Measurements from ENCODE around the gene THRSP.
"Not testable (repeated sequence)": the region's sequence is repeated elsewhere in the genome, so short reads cannot be mapped to it uniquely, and the experiment has no call there.

The THRSP gene

GRCh38 chr11:78028423-78028822, 35.2 kb upstream of the THRSP start:
- H3K27me3 ChIP-seq (ENCODE audit: insufficient read depth, low read length); H3K9me3 ChIP-seq (ENCODE audit: insufficient read depth, low read depth, low read length); H3K36me3 ChIP-seq (ENCODE audit: insufficient read depth, low read length); H3K4me3 ChIP-seq (ENCODE audit: low read length); H3K9ac ChIP-seq (ENCODE audit: low read depth, low read length); H3K4me1 ChIP-seq (ENCODE audit: insufficient read depth, low read length); H3K27ac ChIP-seq (ENCODE audit: low read depth, low read length): not testable (repeated sequence)
- 81% methylated on average over 9 of the region's 9 CpGs for WGBS

DNA sequence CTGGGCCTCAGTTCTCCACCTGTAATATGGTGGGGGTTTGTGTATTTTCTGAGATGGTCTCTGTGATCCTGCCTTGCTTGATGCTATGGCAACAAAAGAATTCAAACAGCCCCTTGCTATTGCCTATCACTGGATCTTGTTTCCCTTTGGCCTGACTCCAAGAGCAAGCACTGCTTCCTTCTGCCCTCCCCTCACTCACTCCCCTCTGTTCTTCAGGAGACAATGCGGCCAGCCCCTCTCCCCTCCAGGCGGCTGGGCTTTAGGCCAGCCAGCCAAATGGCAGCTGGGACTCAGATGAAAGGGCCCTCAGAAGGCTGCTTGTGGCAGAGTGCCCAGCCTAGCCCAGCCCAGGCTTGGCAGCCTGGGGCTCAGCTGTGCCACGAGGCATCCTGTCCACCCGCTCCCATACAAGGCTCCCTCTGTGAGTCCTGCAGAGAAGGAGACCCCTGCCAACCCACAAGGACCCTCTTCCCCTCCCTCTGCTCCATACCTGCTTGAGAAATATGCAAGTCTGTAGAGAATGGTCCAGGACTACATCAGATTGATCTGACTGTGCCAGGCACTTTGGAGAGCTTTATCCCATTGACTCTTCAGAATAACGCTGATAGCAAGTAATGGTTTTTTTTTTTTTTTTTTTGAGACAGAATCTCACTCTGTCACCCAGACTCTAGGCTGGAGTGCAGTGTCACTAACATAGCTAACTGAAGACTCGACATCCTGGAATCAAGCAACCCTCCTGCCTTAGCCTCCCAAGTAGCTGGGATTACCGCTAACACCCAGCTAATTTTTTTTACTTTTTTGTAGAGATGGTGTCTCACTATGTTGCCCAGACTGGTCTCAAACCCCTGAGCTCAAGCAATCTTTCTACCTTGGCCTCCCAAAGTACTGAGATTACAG, 33.0 kb upstream of the THRSP start:
- WGBS: 72% methylated on average over 7 of the region's 7 CpGs
- H3K4me3 ChIP-seq (ENCODE audit: low read length): no peak overlapping the region
- 0 out of 2 replicates have a peak, but pooled peaks cover 3% of the 10 kb centered on the region for H3K9me3 ChIP-seq (ENCODE audit: insufficient read depth, low read depth, low read length)
- H3K9ac ChIP-seq (ENCODE audit: low read depth, low read length): no peak overlapping the region
- H3K36me3 ChIP-seq (ENCODE audit: insufficient read depth, low read length): no peaks in the 10 kb centered on the region
- H3K4me1 ChIP-seq (ENCODE audit: insufficient read depth, low read length): no peaks in the 10 kb centered on the region
- no peak overlapping the region for H3K27ac ChIP-seq (ENCODE audit: low read depth, low read length)
- H3K27me3 ChIP-seq (ENCODE audit: insufficient read depth, low read length): no peaks in the 10 kb centered on the region

GRCh38 chr11:78031629-78032028, 32.0 kb upstream of the THRSP start:
- WGBS: 97% methylated on average over 3 of the region's 3 CpGs
- Histone ChIP-seq H3K9ac (ENCODE audit: low read depth, low read length) (no peak overlapping the region), H3K4me3 (ENCODE audit: low read length) (no peak overlapping the region), H3K27ac (ENCODE audit: low read depth, low read length) (no peak overlapping the region), H3K4me1 (ENCODE audit: insufficient read depth, low read length) (no peaks in the 10 kb centered on the region), H3K9me3 (ENCODE audit: insufficient read depth, low read depth, low read length) (0 out of 2 replicates have a peak, but pooled peaks cover 3% of the 10 kb centered on the region), H3K27me3 (ENCODE audit: insufficient read depth, low read length) (no peaks in the 10 kb centered on the region), H3K36me3 (ENCODE audit: insufficient read depth, low read length) (no peaks in the 10 kb centered on the region)

DNA sequence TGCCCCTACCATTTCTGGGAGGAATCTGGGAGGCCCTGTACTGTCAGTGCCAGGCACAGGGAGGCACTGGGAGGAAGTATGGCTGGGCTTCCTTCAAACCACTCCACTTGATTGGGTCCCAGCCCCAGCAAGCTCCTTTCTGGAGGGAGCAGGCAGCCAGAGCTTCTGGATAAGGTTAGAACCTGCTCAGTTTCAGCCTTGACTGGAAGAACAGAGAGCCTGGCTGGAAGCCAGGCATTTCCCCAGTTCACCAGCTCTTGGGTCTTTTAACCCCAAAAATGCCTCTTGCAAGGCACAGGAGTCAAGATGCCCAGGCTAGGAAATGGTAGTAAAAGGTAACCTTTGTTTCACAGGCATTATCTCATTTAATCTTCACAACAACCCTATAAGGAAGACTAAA, 31.6 kb upstream of the THRSP start:
- Histone ChIP-seq H3K27me3 (ENCODE audit: insufficient read depth, low read length) (no peaks in the 10 kb centered on the region), H3K9ac (ENCODE audit: low read depth, low read length) (no peak overlapping the region), H3K36me3 (ENCODE audit: insufficient read depth, low read length) (no peaks in the 10 kb centered on the region), H3K27ac (ENCODE audit: low read depth, low read length) (no peak overlapping the region), H3K4me1 (ENCODE audit: insufficient read depth, low read length) (no peaks in the 10 kb centered on the region), H3K9me3 (ENCODE audit: insufficient read depth, low read depth, low read length) (0 out of 2 replicates have a peak, but pooled peaks cover 3% of the 10 kb centered on the region), H3K4me3 (ENCODE audit: low read length) (no peak overlapping the region)

- no peak overlapping the region for H3K27ac ChIP-seq (ENCODE audit: low read depth, low read length)
- no peaks in the 10 kb centered on the region for H3K36me3 ChIP-seq (ENCODE audit: insufficient read depth, low read length)
- no peak overlapping the region for H3K9ac ChIP-seq (ENCODE audit: low read depth, low read length)
- H3K4me1 ChIP-seq (ENCODE audit: insufficient read depth, low read length): no peaks in the 10 kb centered on the region
- H3K27me3 ChIP-seq (ENCODE audit: insufficient read depth, low read length): no peaks in the 10 kb centered on the region
- no peak overlapping the region for H3K4me3 ChIP-seq (ENCODE audit: low read length)
- H3K9me3 ChIP-seq (ENCODE audit: insufficient read depth, low read depth, low read length): no peaks in the 10 kb centered on the region
- 61% methylated on average over 4 of the region's 4 CpGs for WGBS
Observed at GRCh38 chr11:78033040-78033439, 30.6 kb upstream of the THRSP start.

- Histone ChIP-seq H3K4me3 (ENCODE audit: low read length) (no peak overlapping the region), H3K27ac (ENCODE audit: low read depth, low read length) (no peak overlapping the region), H3K9me3 (ENCODE audit: insufficient read depth, low read depth, low read length) (no peaks in the 10 kb centered on the region), H3K27me3 (ENCODE audit: insufficient read depth, low read length) (no peaks in the 10 kb centered on the region), H3K36me3 (ENCODE audit: insufficient read depth, low read length) (no peaks in the 10 kb centered on the region), H3K4me1 (ENCODE audit: insufficient read depth, low read length) (no peaks in the 10 kb centered on the region), H3K9ac (ENCODE audit: low read depth, low read length) (no peak overlapping the region)
- WGBS: 74% methylated on average over 10 of the region's 10 CpGs
Observed at GRCh38 chr11:78034623-78035022, 29.0 kb upstream of the THRSP start.

GRCh38 chr11:78036313-78036712, 27.3 kb upstream of the THRSP start:
- H3K9ac ChIP-seq (ENCODE audit: low read depth, low read length): no peak overlapping the region
- H3K9me3 ChIP-seq (ENCODE audit: insufficient read depth, low read depth, low read length): no peaks in the 10 kb centered on the region
- peaks cover 3% of the 10 kb centered on the region; the same call in 1 of the 2 replicates for H3K4me1 ChIP-seq (ENCODE audit: insufficient read depth, low read length)
- H3K27me3 ChIP-seq (ENCODE audit: insufficient read depth, low read length): no peaks in the 10 kb centered on the region
- H3K27ac ChIP-seq (ENCODE audit: low read depth, low read length): no peak overlapping the region
- 84% methylated on average over 3 of the region's 3 CpGs for WGBS
- H3K36me3 ChIP-seq (ENCODE audit: insufficient read depth, low read length): no peaks in the 10 kb centered on the region
- H3K4me3 ChIP-seq (ENCODE audit: low read length): no peak overlapping the region

DNA sequence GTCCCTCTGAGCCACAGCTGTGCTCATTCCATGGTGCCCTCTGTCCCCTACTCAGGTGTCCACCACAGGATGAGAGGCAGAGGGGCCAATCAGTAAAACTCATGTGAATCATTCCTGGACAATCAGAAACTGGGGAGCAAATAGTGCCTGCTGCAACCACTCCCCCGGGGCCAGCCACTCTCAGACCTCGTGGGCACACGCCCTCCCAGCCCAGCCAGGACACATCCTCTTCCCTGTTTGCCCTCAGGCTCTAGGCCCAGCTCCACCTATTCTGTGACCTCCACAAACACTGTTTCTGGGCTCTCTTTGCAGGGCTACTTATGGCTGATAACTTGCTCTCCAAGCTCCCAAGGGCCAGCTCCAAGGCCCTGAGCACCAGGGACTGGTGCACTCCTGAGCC, 26.6 kb upstream of the THRSP start:
- Histone ChIP-seq H3K36me3 (ENCODE audit: insufficient read depth, low read length) (no peaks in the 10 kb centered on the region), H3K4me3 (ENCODE audit: low read length) (no peak overlapping the region), H3K9me3 (ENCODE audit: insufficient read depth, low read depth, low read length) (no peaks in the 10 kb centered on the region), H3K27ac (ENCODE audit: low read depth, low read length) (no peak overlapping the region), H3K27me3 (ENCODE audit: insufficient read depth, low read length) (no peaks in the 10 kb centered on the region), H3K9ac (ENCODE audit: low read depth, low read length) (no peak overlapping the region), H3K4me1 (ENCODE audit: insufficient read depth, low read length) (peaks cover 3% of the 10 kb centered on the region; the same call in 1 of the 2 replicates)
- 81% methylated on average over 3 of the region's 3 CpGs for WGBS

GRCh38 chr11:78037825-78038620, 25.6 kb upstream of the THRSP start:
- H3K27ac ChIP-seq (ENCODE audit: low read depth, low read length): no peak overlapping the region
- no peaks in the 10 kb centered on the region for H3K9me3 ChIP-seq (ENCODE audit: insufficient read depth, low read depth, low read length)
- no peaks in the 10 kb centered on the region for H3K36me3 ChIP-seq (ENCODE audit: insufficient read depth, low read length)
- no peak overlapping the region for H3K4me3 ChIP-seq (ENCODE audit: low read length)
- H3K27me3 ChIP-seq (ENCODE audit: insufficient read depth, low read length): no peaks in the 10 kb centered on the region
- 86% methylated on average over 9 of the region's 9 CpGs for WGBS
- H3K4me1 ChIP-seq (ENCODE audit: insufficient read depth, low read length): peaks cover 3% of the 10 kb centered on the region; the same call in 1 of the 2 replicates
- H3K9ac ChIP-seq (ENCODE audit: low read depth, low read length): no peak overlapping the region

- H3K27me3 ChIP-seq (ENCODE audit: insufficient read depth, low read length): no peaks in the 10 kb centered on the region
- no peaks in the 10 kb centered on the region for H3K9me3 ChIP-seq (ENCODE audit: insufficient read depth, low read depth, low read length)
- no peak overlapping the region for H3K9ac ChIP-seq (ENCODE audit: low read depth, low read length)
- H3K36me3 ChIP-seq (ENCODE audit: insufficient read depth, low read length): no peaks in the 10 kb centered on the region
- H3K4me3 ChIP-seq (ENCODE audit: low read length): no peak overlapping the region
- H3K27ac ChIP-seq (ENCODE audit: low read depth, low read length): no peak overlapping the region
- peaks cover 3% of the 10 kb centered on the region; the same call in 1 of the 2 replicates for H3K4me1 ChIP-seq (ENCODE audit: insufficient read depth, low read length)
- 97% methylated on average over 7 of the region's 8 CpGs for WGBS
Observed at GRCh38 chr11:78038697-78039313, 24.9 kb upstream of the THRSP start.

DNA sequence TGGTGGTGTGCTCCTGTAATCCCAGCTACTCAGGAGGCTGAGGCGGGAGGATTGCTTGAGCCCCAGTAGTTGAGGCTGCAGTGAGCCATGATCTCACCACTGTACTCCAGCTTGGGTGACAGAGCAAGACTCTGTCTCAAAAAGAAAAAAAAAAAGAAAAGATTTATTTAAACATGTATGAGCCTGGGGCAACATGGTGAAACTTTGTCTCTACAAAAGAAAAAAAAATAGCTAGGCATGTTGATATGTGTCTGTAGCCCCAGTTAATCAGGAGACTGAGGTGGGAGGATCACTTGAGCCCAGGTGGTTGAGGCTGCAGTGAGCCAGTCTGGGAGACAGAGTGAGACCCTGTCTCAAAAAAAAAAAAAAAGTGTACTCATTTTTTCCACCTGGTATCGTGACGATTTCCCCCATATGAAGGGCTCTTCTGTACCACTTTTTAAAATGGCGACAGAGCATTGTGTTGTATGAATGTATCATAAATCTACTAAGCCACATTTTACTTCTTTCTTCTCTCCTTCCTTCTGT, 24.2 kb upstream of the THRSP start:
- Histone ChIP-seq H3K36me3 (ENCODE audit: insufficient read depth, low read length) (no peaks in the 10 kb centered on the region), H3K9me3 (ENCODE audit: insufficient read depth, low read depth, low read length) (no peaks in the 10 kb centered on the region), H3K27ac (ENCODE audit: low read depth, low read length) (no peak overlapping the region), H3K9ac (ENCODE audit: low read depth, low read length) (no peak overlapping the region), H3K27me3 (ENCODE audit: insufficient read depth, low read length) (no peaks in the 10 kb centered on the region), H3K4me3 (ENCODE audit: low read length) (no peak overlapping the region), H3K4me1 (ENCODE audit: insufficient read depth, low read length) (peaks cover 3% of the 10 kb centered on the region; the same call in 1 of the 2 replicates)
- WGBS: 79% methylated on average over 1 of the region's 4 CpGs

Data from HUES64 (cell line).